Left cardiac atrium (tissue), 4 donors: ENCODE measurements around the gene SPAG16. TPM values are rescaled to one million over a fixed set of nuclear protein-coding genes. Genes with fewer than 3 reads are reported as not detected.

ENCODE experiments used
- ATAC-seq, 2 donors: fragments of 200-7000 bp; cut with Tn5 transposase; one replicate each; pipeline ENCODE4 v1.9.1; 2020; ENCODE audit warnings: mild to moderate bottlenecking in 2 of 2, moderate library complexity in 2 of 2
- DNase-seq: peaks from one replicate; pipeline ENCODE4 v3.0.0-alpha.2; 2020
- intact Hi-C, 2 donors: fragments of 100-400 bp; cut with DNase I; formaldehyde crosslinking; loops; one replicate each; pipeline versions ENCODE4 v1.14.1 to v1.15.1; 2022 to 2023
- total RNA-seq, 2 donors: library from RNA; stranded (reverse); fragmentation: NEBNext Ultra II Directional; extraction: Animal tissue kit (Norgen Biotek cat#: 25700); gene quantifications; one replicate each; pipeline ENCODE4 v1.2.1, GENCODE V29; 2021
- donor health status: DM: no; HTN: yes; CAD: no.
- donor health status: DM: no; HTN: yes; CAD: no; lungs with severe emphysema.
- donor health status: DM: yes; HTN: yes; CAD: no.
- donor health status: Dilated cardiomyopathy.

SPAG16 gene
- total RNA-seq, 2 donors from 2014 or later = 16.8 to 18.6 TPM

DNA sequence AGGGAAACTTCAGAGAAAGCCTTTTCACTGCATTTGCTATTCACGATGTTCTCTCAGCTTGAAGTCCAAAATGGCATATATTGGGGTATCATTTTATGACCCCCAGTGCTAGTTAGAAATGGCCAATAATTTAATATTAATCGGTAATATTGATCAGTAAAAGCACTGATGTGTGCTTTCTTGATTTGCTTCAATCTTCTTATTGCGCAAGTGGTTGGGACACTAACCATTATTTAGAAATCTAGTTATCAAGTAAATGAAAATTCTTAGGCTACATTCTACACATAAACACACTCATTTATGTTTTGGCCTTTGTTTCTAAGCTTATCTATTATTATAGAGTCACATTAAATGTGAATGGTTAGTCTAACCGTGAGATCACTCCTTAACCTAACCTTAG lies 1076.9 kb downstream of the SPAG16 start:
- DNase-seq = no peak
- no peak for ATAC-seq
- intact Hi-C loops = no loop called here

DNA sequence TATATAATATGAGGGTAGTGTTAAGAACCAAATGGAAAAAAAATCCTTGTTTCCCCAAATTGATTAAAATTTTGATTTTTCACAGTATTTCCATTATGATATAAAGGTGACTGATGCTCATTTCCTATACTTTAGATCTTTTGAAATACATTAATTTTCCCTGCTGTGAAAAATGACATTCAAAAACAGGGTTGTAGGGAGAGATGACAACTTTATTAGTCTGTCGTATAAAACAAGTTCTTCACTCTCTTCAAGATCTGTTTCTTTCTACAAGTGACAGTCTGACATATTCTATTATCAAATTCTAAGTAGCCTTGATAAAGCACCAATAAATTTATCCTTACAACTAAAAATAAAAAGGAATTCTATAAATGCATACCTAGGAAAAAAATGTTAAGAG lies 1081.3 kb downstream of the SPAG16 start:
- no peak for ATAC-seq

DNA sequence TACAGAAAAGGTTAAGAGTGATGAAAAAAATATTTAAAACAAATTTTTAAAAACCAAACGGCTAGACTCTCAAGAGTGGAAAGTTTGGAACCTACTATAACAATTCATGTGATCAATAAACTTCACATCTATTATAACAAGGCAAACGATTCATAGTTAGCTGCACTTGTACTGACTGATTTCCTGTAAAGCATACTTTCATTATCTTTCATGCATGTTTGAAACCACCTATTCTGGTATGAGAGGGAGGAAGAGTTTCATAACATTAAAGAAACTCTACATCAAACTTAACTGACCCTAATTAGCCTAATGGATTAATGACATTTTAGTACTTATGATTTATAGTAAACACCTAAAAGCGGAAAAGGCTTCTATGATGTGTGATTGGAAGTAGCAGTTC lies 1082.9 kb downstream of the SPAG16 start:
- no peak for DNase-seq
- intact Hi-C loops = no loop called here
- no peak for ATAC-seq

More for the DNA sequence above, 1081.3 kb downstream of the SPAG16 start:
- no peak for DNase-seq
- intact Hi-C loops = no loop called here

DNA sequence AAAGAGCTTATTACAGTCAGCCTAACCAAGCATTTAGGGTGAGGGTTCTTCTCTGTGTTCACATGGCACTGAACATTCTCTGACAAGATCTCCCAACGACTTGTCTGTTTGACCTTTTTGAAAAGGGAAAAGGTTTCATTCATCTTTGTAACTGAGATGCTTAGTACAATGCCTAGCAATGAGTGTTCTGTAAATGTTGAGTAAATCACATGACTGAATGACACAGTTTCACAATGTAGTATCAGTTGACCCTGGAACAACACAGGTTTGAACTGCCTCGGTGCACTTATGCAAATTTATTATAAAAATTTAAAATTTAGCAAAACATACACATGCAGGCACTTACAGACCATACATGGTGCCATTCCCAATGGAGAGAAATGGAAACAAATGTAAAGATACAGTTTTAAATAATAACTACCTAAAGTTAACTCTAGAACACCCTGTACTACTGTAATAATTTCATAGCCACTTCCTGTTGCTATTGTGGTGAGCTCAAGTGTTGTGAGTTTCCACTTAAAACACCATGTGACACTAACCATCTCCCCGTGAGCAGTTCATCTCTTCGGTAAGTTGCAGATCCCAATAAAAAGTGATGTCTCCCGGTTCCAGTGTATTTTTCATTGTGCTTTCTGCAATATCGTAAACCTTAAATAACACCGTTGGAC lies 1092.5 kb downstream of the SPAG16 start:
- intact Hi-C loops = no loop called here
- DNase-seq (no peak), ATAC-seq (no peak)

DNA sequence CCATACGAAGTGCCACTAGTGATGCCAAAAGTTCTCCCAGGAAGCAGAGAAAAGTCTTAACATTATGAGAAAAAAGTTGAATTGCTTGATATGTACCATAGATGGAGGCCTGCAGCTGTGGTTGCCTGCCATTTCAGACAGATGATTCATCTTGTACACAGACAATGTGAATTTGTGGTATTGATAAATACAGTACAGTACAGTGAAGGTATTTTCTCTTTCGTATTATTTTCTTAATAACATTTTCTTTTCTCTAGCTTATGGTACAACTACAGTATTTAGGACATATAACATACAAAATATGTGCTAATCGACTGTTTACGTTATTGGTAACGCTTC lies 1093.0 kb downstream of the SPAG16 start:
- ATAC-seq (no peak), DNase-seq (no peak)
- intact Hi-C loops = no loop called here

DNA sequence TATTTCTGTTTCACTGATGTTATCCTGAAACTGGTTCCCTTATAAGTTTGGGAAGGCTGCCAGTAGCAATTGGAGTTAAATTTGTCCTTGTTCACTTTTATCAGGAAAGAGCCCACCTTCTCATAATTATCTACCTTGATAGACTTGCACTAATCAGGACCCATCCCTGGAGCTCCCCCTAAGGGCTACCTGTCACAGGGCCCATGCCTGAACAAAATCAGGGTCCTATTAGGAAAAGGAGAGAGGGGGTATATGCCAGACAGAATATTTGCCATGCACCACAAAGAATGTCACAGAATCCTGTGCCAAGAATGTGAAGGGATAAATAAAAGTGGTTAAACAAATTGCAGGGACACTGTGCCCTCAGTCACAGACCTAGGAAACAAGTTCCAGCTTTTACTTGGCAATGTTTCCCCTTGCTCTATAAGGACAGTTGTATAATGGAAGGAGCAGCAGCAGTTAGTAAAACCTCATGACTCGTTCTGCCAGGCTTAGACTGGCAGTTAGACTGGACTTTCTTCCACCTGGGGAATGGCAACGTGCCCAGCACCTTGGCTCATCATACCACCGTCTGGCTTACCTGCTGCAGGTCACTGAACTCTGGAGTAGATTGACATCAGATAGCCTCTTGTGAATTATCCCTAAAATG lies 1094.3 kb downstream of the SPAG16 start:
- intact Hi-C loops = no loop called here

DNA sequence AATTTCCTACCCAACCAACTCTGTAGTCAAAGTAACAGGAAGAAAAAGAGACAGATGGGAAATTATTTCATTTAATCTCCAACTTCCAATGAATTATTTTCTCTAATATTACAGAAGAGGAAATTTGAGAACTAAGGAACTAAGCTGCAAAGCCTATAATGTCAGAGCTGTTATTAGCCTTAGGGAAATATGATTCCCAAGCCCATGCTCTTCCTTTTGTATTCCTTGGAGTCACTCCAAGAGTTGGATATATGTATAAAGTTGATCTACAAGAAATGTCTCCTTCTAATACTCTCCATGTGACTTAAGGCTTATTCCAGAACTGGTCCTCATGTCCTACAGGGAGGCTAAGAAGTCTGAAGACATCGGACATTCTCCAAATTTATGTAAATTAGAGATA lies 1095.0 kb downstream of the SPAG16 start:
- ATAC-seq (no peak), DNase-seq (no peak)
- intact Hi-C loops = no loop called here

More for the DNA sequence above, 1094.3 kb downstream of the SPAG16 start:
- no peak for DNase-seq
- no peak for ATAC-seq

DNA sequence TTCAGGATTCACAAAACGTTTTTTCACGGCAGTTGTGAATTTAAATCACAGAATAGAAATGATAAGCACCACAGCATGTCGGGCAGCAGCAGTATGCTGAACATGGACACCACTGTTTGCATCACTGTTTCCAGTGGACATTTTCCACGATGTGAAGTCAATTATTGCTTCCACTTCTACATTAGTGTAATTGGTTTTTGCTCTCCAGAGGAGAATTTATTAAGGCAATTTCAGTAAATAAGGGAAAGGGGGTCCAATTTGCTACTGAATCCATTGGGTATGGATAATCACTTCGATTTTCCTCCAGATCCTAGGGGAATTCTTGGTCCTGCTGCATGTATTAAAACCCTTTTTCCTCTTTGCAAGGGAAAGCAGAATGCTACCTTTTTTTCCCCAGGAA lies 1096.4 kb downstream of the SPAG16 start:
- no peak for ATAC-seq
- intact Hi-C loops = no loop called here

DNA sequence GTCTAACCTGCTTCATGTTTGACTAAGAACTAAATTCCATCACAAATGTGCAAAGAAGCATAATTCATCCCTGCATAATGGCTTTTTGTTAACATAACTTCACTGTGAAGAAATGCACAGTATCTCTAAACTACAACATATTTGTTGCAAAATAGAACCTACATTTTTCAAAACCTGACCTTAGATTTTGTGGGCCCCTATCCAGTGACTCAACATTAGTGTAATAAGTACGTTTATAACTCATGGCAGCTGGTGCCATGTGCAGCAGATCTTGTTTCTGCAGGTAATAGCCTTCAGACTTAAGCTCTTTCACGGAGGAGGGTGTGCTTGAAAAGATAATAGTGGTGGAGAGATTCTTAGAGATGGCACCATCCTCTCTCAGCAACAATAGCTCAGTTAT lies 1098.0 kb downstream of the SPAG16 start:
- ATAC-seq = no peak
- intact Hi-C loops = no loop called here
- no peak for DNase-seq

More for the DNA sequence above, 1096.4 kb downstream of the SPAG16 start:
- DNase-seq = no peak

DNA sequence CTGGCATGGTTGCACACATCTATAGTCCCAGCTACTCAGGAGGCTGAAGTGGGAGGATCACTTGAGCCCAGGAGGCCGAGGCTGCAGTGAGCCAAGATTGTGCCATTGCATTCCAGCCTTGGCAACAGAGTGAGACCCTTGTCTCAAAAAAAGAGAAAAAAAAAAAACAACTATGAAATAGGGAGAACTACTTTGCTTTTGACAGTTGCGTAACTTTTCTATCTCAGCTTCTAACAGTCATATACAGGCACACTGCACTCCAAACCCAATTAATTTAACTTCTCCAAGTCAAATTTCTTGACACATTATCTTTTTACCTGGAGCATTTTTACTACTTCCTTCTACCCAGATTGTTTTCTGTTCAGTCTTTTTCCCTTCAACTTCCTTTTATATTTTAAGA lies 1102.5 kb downstream of the SPAG16 start:
- no peak for DNase-seq
- intact Hi-C loops = no loop called here
- ATAC-seq = no peak

DNA sequence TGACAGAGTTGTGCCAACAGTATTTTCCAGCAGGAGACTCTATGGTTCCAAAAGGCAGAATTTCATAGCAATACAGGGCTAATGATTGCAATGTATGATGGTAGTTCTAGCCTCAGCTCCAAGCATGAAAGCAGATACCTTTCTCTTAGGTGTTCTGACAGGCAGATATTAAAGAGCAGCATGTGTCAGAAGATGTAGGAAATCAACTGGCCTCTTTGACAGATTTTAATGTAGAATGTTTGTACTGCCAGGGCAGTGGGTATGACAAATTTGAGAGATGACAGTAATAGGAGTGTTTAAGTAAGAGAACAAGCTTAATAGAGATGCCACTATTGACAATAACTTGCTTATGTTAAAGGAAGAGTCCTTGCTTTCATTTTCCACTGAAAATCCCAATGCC lies 1105.1 kb downstream of the SPAG16 start:
- ATAC-seq = no peak
- intact Hi-C loops = no loop called here
- no peak for DNase-seq

DNA sequence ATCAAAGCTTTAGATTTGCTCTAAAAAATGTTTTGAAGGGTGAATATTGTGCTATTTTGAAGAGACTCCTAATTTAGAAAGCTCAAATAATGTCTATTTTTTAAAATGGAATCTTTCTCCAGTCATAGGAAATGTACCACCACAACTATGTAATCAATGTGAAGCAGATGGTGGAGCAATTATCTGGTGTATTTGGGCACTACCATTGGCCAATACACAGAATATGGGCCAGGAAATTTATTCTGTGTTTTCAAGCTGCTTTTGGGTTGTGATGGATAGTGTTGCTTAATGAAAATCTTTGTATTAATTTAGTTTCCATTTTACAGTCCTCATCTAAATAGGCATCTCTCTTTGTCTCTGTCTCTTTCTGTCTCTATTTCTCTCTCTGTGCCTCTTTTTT lies 1109.5 kb downstream of the SPAG16 start:
- intact Hi-C loops = no loop called here
- DNase-seq (no peak), ATAC-seq (no peak)

DNA sequence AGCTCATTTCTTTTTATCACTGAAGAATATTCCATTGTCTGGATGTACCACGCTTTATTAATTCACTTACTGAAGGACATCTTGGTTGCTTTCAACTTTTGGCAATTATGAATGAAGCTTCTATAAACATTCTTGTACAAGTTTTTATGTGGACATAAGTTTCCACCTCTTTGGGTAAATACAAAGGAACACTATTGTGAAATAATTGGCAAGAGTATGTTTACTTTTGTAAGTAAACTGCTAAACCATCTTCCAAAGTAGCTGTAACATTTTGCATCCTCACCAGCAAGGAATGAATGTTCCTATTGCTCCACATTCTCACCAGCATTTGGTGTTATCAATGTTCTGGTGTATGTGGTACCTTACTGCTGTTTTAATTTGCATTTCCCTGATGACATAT lies 1110.8 kb downstream of the SPAG16 start:
- DNase-seq (no peak), ATAC-seq (no peak)
- intact Hi-C loops = no loop called here

DNA sequence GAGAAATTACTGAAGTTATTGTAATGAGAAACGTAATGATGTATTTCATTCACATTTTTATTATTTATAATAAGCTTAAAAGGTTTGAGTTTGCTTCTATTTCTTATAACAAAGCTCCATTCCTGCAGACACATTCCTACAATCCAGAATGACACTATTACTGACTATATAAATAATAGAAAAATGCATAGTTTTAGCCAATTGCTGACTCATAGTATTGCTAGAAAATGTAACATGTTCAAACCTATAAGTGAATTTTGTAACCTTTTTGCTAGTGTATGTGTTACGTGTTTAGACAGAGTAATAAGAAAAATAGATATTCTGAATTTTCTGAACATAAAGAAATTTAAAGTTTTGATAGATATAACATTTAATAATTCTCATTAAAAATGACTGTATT lies 1117.3 kb downstream of the SPAG16 start:
- no peak for ATAC-seq
- no peak for DNase-seq
- intact Hi-C loops = no loop called here

DNA sequence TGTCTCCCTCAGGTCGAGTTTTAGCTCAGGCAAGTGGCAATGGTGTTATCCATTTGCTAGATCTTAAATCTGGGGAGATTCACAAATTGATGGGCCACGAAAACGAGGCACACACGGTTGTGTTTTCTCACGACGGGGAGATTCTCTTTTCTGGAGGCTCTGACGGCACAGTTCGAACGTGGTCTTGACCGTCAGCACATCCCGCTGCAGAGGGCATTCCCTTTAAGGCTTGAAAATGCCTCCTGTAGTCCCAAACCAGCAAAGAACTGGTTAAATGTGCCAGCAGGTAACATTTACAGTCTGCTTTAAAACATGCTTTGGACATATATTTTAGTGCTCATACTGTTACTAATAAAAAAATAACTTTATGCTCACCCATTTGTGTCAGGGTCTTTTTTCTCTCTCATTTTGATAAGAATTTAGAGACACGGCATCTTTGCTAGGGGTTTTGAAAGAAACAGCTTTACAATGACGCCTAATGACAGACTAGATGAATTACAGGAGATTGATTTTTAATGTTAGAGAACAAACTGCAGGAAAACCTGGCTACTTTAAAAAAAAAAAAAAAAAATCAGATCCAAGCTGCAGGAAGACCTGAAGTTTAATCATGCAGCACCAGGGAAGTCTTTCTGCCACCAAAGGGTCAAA lies 1126.0 kb downstream of the SPAG16 start:
- no peak for ATAC-seq
- DNase-seq = no peak
- intact Hi-C loops = no loop called here

DNA sequence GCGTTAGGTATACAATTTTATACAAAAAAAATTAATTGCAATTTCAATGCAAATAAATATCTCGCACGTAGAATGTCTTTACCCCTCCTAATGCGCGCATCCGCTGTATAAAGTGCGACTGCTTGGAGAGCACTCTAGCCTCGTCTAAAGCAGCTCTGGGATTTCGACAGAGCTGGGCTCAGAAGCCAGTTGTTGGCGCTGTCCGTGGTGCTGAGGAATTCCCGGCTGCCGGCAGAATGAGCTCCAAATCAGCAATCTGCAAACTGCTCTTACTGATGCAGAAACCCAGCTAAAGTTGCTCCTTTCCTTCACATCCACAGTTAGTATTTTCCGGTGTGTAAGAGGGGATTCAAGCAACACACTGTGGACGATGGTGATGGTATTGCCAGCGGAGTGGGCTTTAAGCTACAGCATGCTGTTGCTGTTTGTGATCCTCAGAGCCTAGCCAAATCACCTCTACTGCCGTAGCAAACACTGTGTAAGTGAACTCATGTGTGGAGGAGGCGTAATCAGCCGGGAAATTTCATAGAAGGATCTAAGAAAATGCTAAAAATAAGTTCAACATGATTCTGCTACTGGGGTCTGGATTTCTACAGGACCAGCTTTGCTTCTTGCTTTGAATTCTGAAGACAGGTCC lies 1126.8 kb downstream of the SPAG16 start, which contains the start of gene VWC2L:
TSS of gene VWC2L (plus strand) at position 137 of the 637 bp plus-strand sequence. CDS start 3,140 bp downstream, outside the sequence.
- ATAC-seq = peak; percentile 79 to 90
- intact Hi-C loops = no loop called here
- DNase-seq = peak; percentile 71

DNA sequence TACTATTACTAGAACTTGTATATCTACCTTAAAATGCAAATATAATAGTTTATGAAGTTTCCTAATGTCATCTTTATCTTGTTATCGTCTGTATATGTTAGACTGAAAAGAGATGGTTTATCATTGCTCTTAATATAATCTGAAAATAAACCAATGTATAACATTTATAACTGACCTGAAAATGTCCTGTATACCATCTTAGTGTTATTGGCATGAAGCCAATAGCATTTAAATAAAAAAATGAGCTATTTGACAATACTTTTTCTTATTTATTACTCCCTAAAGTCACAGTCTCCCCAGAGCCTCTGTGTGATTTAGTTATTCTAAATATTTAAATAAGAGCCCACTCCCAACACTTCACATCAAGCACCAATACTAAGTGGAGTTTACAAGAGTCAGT lies 1128.4 kb downstream of the SPAG16 start:
- no peak for ATAC-seq
- DNase-seq = no peak
- intact Hi-C loops = no loop called here

DNA sequence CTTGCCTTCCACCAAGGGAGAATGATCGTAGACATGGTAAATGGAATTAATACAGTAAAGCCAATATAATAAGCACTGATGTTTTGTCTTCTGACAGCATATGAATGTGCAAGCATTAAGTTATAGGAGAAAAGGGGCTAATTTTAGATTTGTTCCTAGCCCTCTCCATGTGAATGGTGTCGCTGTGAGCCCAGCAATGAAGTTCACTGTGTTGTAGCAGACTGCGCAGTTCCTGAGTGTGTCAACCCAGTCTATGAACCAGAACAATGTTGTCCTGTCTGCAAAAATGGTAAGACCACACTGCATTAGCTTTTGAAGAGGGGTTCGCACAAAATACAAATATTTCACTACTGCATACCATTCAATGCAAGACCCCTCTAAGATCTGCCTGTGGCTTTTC lies 1152.2 kb downstream of the SPAG16 start:
- no peak for ATAC-seq
- intact Hi-C loops = no loop called here
- DNase-seq = no peak

DNA sequence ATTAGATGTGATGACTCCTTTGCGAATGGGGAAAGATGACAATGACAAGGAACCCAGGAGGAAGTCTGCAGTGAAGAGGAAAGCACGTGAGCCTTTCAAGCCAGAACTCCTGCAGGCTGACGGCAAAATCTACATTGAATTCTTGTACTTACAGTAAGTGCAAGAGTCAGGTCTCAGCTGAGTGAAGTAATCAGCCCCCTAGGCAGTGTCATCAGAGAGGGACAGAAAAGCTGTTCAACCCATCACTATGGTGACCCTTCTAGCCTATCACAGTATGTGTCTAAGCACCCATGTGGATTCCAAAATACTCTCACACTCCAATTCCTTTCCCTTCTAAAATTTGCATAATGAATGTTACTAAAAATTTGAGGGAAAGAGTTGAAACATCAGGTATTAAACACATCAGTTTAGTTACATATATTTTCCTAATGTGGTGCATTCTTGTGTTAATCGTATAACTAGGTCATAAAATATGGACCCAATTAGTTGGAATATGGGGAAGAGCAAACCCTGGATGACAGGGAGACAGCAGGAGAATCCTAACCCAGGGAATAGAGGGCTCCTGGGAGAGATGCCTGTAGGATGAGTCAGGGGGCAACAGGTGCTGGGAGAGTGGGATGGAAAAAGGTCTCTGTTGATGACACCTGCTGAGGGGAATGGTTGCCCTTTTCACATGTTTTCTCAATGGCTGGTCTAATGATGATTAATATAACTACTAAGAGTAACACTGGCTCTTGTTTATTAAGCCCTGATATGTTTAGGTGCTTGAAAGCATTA lies 1166.0 kb downstream of the SPAG16 start:
- DNase-seq (no peak), ATAC-seq (no peak)
- intact Hi-C loops = no loop called here
